GM12878 (cell line): ENCODE measurements around the gene GZMB. TPM values are rescaled to one million over a fixed set of nuclear protein-coding genes. Genes with fewer than 3 reads are reported as not detected.

Experiments used
- ATAC-seq: fragments of 200-7000 bp; cut with Tn5 transposase; 3 replicates; pipeline ENCODE4 v1.9.1; 2020; ENCODE audit warnings: mild to moderate bottlenecking, moderate library complexity
- BruUV-seq: library from RNA; stranded (reverse); fragments of 400-500 nt; replicated peaks from 2 replicates; lab custom pipeline; 2021; lab: Mats Ljungman, UMichigan
- CTCF ChIA-PET: fragments of 300-600 bp; sonication (Branson Sonifier 250); formaldehyde crosslinking; extraction: SDS; loops from one replicate; lab custom pipeline; 2021; ENCODE audit warnings: inconsistent platforms; lab: Yijun Ruan, JAX
- POLR2A ChIA-PET: fragments of 350-600 bp; formaldehyde crosslinking; extraction: SDS; loops from one replicate; lab custom pipeline; 2021; ENCODE audit warnings: inconsistent platforms; lab: Charles Lee
- RAD21 ChIA-PET: fragments of 300-600 bp; sonication (Branson Sonifier 250); formaldehyde crosslinking; loops from one replicate; lab custom pipeline; 2023; ENCODE audit warnings: antibody characterized with exemption; ENCODE audit not compliant: unreplicated experiment; lab: Charles Lee
- SMC1A ChIA-PET: fragments of 300-600 bp; sonication (Branson Sonifier 250); formaldehyde crosslinking; loops from one replicate; lab custom pipeline; 2023; ENCODE audit not compliant: unreplicated experiment, uncharacterized antibody; lab: Charles Lee
- DNase-seq: peaks from one replicate; pipeline ENCODE4 v3.0.0-alpha.2; 2011; ENCODE audit warnings: low read depth, low spot score
- FAIRE-seq: peaks from 3 replicates; lab custom pipeline; 2011; peaks lifted over from hg19 to GRCh38; lab: Jason Lieb, UNC
- H2AFZ ChIP-seq: 2 replicates; pipeline ENCODE4 v1.6.0; 2011; ENCODE audit warnings: low read depth, low read length, control low read depth; ENCODE audit not compliant: control insufficient read depth
- H3K27ac ChIP-seq: 2 replicates; pipeline ENCODE4 v1.5.1; 2011; ENCODE audit warnings: control low read depth; ENCODE audit not compliant: control insufficient read depth, insufficient read depth
- H3K27me3 ChIP-seq, 2 experiments: replicated peaks in 1 of 2; 2 replicates each; pipeline versions ENCODE4 v1.6.0 to v1.6.1; 2011; ENCODE audit warnings: low read length in 1 of 2; ENCODE audit not compliant: control insufficient read depth in 2 of 2, insufficient read depth in 2 of 2
- H3K36me3 ChIP-seq, 2 experiments: 2 replicates each; pipeline ENCODE4 v1.5.1; 2011; ENCODE audit warnings: low read length in 1 of 2; ENCODE audit not compliant: control insufficient read depth in 2 of 2, insufficient read depth in 2 of 2
- H3K4me1 ChIP-seq: 2 replicates; pipeline ENCODE4 v1.6.1; 2011; ENCODE audit warnings: mild to moderate bottlenecking, low read length, moderate library complexity, mixed read lengths; ENCODE audit not compliant: control insufficient read depth, insufficient read depth
- H3K4me2 ChIP-seq: 2 replicates; pipeline ENCODE4 v1.6.0; 2011; ENCODE audit warnings: control low read depth; ENCODE audit not compliant: control insufficient read depth, insufficient read depth
- H3K4me3 ChIP-seq: fragments of 200-600 bp; sonication (generic); 2 replicates; pipeline ENCODE4 v1.5.1; 2016
- H3K79me2 ChIP-seq: 2 replicates; pipeline ENCODE4 v1.6.0; 2011; ENCODE audit warnings: low read length; ENCODE audit not compliant: control insufficient read depth, insufficient read depth
- H3K9ac ChIP-seq: 2 replicates; pipeline ENCODE4 v1.8.0; 2011; ENCODE audit warnings: low read length, control low read depth, mixed read lengths; ENCODE audit not compliant: control insufficient read depth, insufficient read depth
- H3K9me3 ChIP-seq: replicated peaks from 3 replicates; pipeline ENCODE4 v1.5.1; 2011; ENCODE audit warnings: mild to moderate bottlenecking, low read length; ENCODE audit not compliant: control insufficient read depth, insufficient read depth
- H4K20me1 ChIP-seq: 2 replicates; pipeline ENCODE4 v1.6.0; 2011; ENCODE audit not compliant: control insufficient read depth, insufficient read depth
- CBFB ChIP-seq: IDR thresholded peaks from 2 replicates; pipeline ENCODE4 v1.6.1; 2016; ENCODE audit warnings: antibody characterized with exemption, low read depth
- CEBPB ChIP-seq, 2 experiments: fragments of 150-350 bp in 1 of 2; IDR thresholded peaks; 2 replicates each; pipeline ENCODE4 v1.6.1; 2012 to 2014; ENCODE audit warnings: low read depth in 2 of 2, low read length in 2 of 2, borderline replicate concordance in 1 of 2, inconsistent platforms in 1 of 2
- EED ChIP-seq: sonication (generic); IDR thresholded peaks from 2 replicates; pipeline ENCODE4 v1.6.1; 2016; ENCODE audit warnings: antibody characterized with exemption, low read depth
- EP300 ChIP-seq, 2 experiments: fragments of 150-350 bp in 1 of 2; IDR thresholded peaks; 2 replicates each; pipeline ENCODE4 v1.6.1; 2011 to 2012; ENCODE audit warnings: low read depth in 2 of 2, low read length in 2 of 2, borderline replicate concordance in 1 of 2, improper control_type of control experiment in 1 of 2, inconsistent platforms in 1 of 2; ENCODE audit not compliant: control insufficient read depth in 1 of 2
- EZH2 ChIP-seq: IDR thresholded peaks from 2 replicates; pipeline ENCODE4 v1.6.1; 2012; ENCODE audit warnings: low read depth, mild to moderate bottlenecking, control low read depth, inconsistent platforms, low read length, borderline replicate concordance; ENCODE audit not compliant: control insufficient read depth
- IRF5 ChIP-seq: fragments of 450-650 bp; IDR thresholded peaks from 2 replicates; pipeline ENCODE4 v1.6.1; 2017; ENCODE audit warnings: borderline replicate concordance
- NR2C1 ChIP-seq: fragments of 450-650 bp; IDR thresholded peaks from 2 replicates; pipeline ENCODE4 v1.6.1; 2017; ENCODE audit warnings: antibody characterized with exemption, mild to moderate bottlenecking, moderate library complexity
- PML ChIP-seq: IDR thresholded peaks from 2 replicates; pipeline ENCODE4 v1.6.1; 2012; ENCODE audit warnings: low read length, inconsistent platforms
- RFX5 ChIP-seq: IDR thresholded peaks from 2 replicates; pipeline ENCODE4 v1.6.1; 2011; ENCODE audit warnings: low read depth, low read length, improper control_type of control experiment
- RUNX3 ChIP-seq: IDR thresholded peaks from 2 replicates; pipeline ENCODE4 v1.6.1; 2012; ENCODE audit warnings: low read length, inconsistent platforms
- SUZ12 ChIP-seq: fragments of 200-600 bp; sonication (generic); IDR thresholded peaks from one replicate; pipeline ENCODE4 v1.6.1; 2018; ENCODE audit warnings: antibody characterized with exemption, mild to moderate bottlenecking; ENCODE audit not compliant: unreplicated experiment
- TCF3 ChIP-seq: IDR thresholded peaks from 2 replicates; pipeline ENCODE4 v1.6.1; 2012; ENCODE audit warnings: low read depth, mild to moderate bottlenecking, low read length, borderline replicate concordance; ENCODE audit not compliant: insufficient read depth
- USF2 ChIP-seq: IDR thresholded peaks from 2 replicates; pipeline ENCODE4 v1.6.1; 2011; ENCODE audit warnings: low read depth, low read length, improper control_type of control experiment, borderline replicate concordance
- WGBS: methylation state at CpG from one replicate; pipeline ENCODE4 v1.1.6; 2016; ENCODE audit warnings: low lambda C conversion rate; ENCODE audit not compliant: insufficient replicate concordance, insufficient coverage; ENCODE audit errors: missing lambda C conversion rate; 5-methylcytosine and 5-hydroxymethylcytosine counted together
- in situ Hi-C: fragments of 300-500 bp; cut with MboI; formaldehyde crosslinking; loops from 9 replicates; pipeline ENCODE4 v1.14.3; 2018; ENCODE audit warnings: mixed read lengths
- intact Hi-C: fragments of 100-400 bp; cut with micrococcal nuclease; formaldehyde crosslinking; loops from one replicate; pipeline ENCODE4 v1.14.2; 2022; ENCODE audit not compliant: unreplicated experiment
- polyA plus RNA-seq, 11 experiments: library from polyadenylated mRNA; depleted of rRNA in 4 of 11; unstranded in 6 of 11; stranded (reverse) in 5 of 11; fragments of >200 nt; fragmentation: Nextera tagmentation in 4 of 11; fragmentation: Illumina TruSeq in 1 of 11; extraction: Ambion mirVana in 4 of 11; extraction: Trizol in 1 of 11; gene quantifications; 1 replicate in 1 of 11; 2 replicates in 10 of 11; pipeline versions ENCODE4 v1.2.1 to v1.2.3, GENCODE V29; 2011 to 2016; ENCODE audit warnings: inconsistent platforms in 2 of 11, missing spikeins in 2 of 11, low read depth in 1 of 11
- total RNA-seq, 4 experiments: library from RNA; depleted of rRNA in 3 of 4; stranded (reverse); fragments of >200 nt in 3 of 4; fragmentation: Illumina TruSeq in 1 of 4; extraction: Trizol in 1 of 4; gene quantifications; 2 replicates each; pipeline versions ENCODE4 v1.2.1 to v1.2.3, GENCODE V29; 2013 to 2021
- TF ChIP-seq, protein P1 (sequence below): fragments of 450-650 bp; IDR thresholded peaks from 2 replicates; pipeline ENCODE4 v1.6.1; 2017; ENCODE audit warnings: antibody characterized with exemption, mild to moderate bottlenecking, moderate library complexity
- TF ChIP-seq, protein P2 (sequence below): IDR thresholded peaks from 2 replicates; pipeline ENCODE4 v1.6.1; 2011; ENCODE audit warnings: low read depth, mild to moderate bottlenecking, low read length, moderate library complexity, borderline replicate concordance; ENCODE audit errors: extremely low read depth
- TF ChIP-seq, protein P3 (sequence below): fragments of 450-650 bp; formaldehyde crosslinking; IDR thresholded peaks from 2 replicates; pipeline ENCODE4 v1.5.0; 2022; ENCODE audit warnings: mild to moderate bottlenecking, missing genetic modification characterization

Gene GZMB
- total and polyA plus RNA-seq, 10 of the 15 experiments (the other 5 are each of a cell fraction or from before 2014, with no cell fraction given) = 0.19 to 0.87 (median 0.38) TPM; not detected in 7

DNA sequence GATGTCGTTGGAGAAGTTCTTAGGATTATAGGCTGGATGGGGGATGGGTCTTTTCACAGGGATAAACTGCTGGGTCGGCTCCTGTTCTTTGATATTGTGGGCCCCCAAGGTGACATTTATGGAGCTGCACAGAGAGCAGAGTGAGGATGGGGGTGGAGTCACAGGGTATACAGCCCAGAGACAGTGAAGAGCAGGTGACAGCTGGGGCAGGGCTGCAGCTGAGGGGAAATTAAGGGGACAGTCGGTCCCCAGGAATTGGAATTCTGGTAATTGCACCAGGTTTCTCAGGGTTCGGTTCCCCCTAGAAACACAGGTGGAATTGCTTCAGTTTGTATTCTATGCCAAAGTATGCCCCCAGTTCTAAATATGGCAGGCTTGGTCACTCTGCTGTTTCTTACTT lies 1.7 kb downstream of the GZMB start:
- Histone ChIP-seq H2AFZ (no peak overlapping the region), H3K9me3 (no peaks in the 10 kb centered on the region), H3K9ac (no peak overlapping the region), H3K4me1 (no peaks in the 10 kb centered on the region), H3K79me2 (no peaks in the 10 kb centered on the region), H3K27ac (no peak overlapping the region), H3K36me3 (no peaks in the 10 kb centered on the region), H3K4me3 (no peak overlapping the region), H4K20me1 (no peaks in the 10 kb centered on the region), H3K27me3 (no peaks in the 10 kb centered on the region), H3K4me2 (no peak overlapping the region)
- intact Hi-C loops = no loop called here
- CTCF ChIA-PET = no interaction called here
- DNase-seq (no peak), FAIRE-seq (no peak), ATAC-seq (no peak)
- BruUV-seq = no TSS peak
- SMC1A ChIA-PET = no interaction called here
- 22% methylated on average over 4 of the region's 4 CpGs for WGBS
- RAD21 ChIA-PET = no interaction called here
- POLR2A ChIA-PET = no interaction called here
- in situ Hi-C loops = no loop called here
- TF ChIP-seq USF2 = no peak
- TF ChIP-seq, protein P1, sequence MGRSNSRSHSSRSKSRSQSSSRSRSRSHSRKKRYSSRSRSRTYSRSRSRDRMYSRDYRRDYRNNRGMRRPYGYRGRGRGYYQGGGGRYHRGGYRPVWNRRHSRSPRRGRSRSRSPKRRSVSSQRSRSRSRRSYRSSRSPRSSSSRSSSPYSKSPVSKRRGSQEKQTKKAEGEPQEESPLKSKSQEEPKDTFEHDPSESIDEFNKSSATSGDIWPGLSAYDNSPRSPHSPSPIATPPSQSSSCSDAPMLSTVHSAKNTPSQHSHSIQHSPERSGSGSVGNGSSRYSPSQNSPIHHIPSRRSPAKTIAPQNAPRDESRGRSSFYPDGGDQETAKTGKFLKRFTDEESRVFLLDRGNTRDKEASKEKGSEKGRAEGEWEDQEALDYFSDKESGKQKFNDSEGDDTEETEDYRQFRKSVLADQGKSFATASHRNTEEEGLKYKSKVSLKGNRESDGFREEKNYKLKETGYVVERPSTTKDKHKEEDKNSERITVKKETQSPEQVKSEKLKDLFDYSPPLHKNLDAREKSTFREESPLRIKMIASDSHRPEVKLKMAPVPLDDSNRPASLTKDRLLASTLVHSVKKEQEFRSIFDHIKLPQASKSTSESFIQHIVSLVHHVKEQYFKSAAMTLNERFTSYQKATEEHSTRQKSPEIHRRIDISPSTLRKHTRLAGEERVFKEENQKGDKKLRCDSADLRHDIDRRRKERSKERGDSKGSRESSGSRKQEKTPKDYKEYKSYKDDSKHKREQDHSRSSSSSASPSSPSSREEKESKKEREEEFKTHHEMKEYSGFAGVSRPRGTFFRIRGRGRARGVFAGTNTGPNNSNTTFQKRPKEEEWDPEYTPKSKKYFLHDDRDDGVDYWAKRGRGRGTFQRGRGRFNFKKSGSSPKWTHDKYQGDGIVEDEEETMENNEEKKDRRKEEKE = no peak
- no peak for TF ChIP-seq EED
- no peak for TF ChIP-seq PML
- TF ChIP-seq NR2C1 = no peak
- TF ChIP-seq IRF5 = no peak
- no peak for TF ChIP-seq EZH2
- no peak for TF ChIP-seq SUZ12
- no peak for TF ChIP-seq RFX5
- TF ChIP-seq, protein P2, sequence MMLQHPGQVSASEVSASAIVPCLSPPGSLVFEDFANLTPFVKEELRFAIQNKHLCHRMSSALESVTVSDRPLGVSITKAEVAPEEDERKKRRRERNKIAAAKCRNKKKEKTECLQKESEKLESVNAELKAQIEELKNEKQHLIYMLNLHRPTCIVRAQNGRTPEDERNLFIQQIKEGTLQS = no peak
- no peak for TF ChIP-seq TCF3
- TF ChIP-seq, protein P3, sequence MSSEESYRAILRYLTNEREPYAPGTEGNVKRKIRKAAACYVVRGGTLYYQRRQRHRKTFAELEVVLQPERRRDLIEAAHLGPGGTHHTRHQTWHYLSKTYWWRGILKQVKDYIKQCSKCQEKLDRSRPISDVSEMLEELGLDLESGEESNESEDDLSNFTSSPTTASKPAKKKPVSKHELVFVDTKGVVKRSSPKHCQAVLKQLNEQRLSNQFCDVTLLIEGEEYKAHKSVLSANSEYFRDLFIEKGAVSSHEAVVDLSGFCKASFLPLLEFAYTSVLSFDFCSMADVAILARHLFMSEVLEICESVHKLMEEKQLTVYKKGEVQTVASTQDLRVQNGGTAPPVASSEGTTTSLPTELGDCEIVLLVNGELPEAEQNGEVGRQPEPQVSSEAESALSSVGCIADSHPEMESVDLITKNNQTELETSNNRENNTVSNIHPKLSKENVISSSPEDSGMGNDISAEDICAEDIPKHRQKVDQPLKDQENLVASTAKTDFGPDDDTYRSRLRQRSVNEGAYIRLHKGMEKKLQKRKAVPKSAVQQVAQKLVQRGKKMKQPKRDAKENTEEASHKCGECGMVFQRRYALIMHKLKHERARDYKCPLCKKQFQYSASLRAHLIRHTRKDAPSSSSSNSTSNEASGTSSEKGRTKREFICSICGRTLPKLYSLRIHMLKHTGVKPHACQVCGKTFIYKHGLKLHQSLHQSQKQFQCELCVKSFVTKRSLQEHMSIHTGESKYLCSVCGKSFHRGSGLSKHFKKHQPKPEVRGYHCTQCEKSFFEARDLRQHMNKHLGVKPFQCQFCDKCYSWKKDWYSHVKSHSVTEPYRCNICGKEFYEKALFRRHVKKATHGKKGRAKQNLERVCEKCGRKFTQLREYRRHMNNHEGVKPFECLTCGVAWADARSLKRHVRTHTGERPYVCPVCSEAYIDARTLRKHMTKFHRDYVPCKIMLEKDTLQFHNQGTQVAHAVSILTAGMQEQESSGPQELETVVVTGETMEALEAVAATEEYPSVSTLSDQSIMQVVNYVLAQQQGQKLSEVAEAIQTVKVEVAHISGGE (CRISPR knock-in tag) = no peak
- TF ChIP-seq RUNX3 = no peak
- no peak for TF ChIP-seq EP300 (IDR thresholded peaks at IDR 0.05; ENCODE audit: borderline replicate concordance in 1 of 2, control insufficient read depth in 1 of 2, low read depth in 2 of 2, low read length in 2 of 2)
- TF ChIP-seq CEBPB (IDR thresholded peaks at IDR 0.05; ENCODE audit: borderline replicate concordance in 1 of 2, low read depth in 2 of 2, low read length in 2 of 2) = no peak
- no peak for TF ChIP-seq CBFB
